ENCODE measurements around the gene JOSD2. TPM values are rescaled to one million over a fixed set of nuclear protein-coding genes. Genes with fewer than 3 reads are reported as not detected.
A peak's percentile ranks its signal among the peaks of the same experiment; 100 is the strongest.
"Not testable (repeated sequence)": the region's sequence is repeated elsewhere in the genome, so short reads cannot be mapped to it uniquely, and the experiment has no call there.

The JOSD2 gene
- total RNA-seq, 2 donors from 2014 or later: 27.5 to 31.7 TPM

- intact Hi-C loops (cut with DNase I): no loop called here
- DNase-seq (ENCODE audit: low spot score): peak; percentile 67
Measured at GRCh38 chr19:50482271-50482855, 28.6 kb downstream of the JOSD2 start.

- peak; percentile 77 for DNase-seq (ENCODE audit: low spot score)
Measured at GRCh38 chr19:50481351-50482149, 29.4 kb downstream of the JOSD2 start.

GRCh38 chr19:50480281-50481111, 30.5 kb downstream of the JOSD2 start:
- intact Hi-C loops (cut with DNase I): no loop called here
- peak; percentile 79 for DNase-seq (ENCODE audit: low spot score)

More at GRCh38 chr19:50481351-50482149, 29.4 kb downstream of the JOSD2 start:
- intact Hi-C loops (cut with DNase I): no loop called here

GRCh38 chr19:50479761-50480251, 31.2 kb downstream of the JOSD2 start:
- intact Hi-C loops (cut with DNase I): no loop called here
- DNase-seq (ENCODE audit: low spot score): peak; percentile 74

GRCh38 chr19:50478901-50479715, 31.9 kb downstream of the JOSD2 start:
- intact Hi-C loops (cut with DNase I): no loop called here
- DNase-seq (ENCODE audit: low spot score): peak; percentile 78

- intact Hi-C loops (cut with DNase I): no loop called here
- DNase-seq (ENCODE audit: low spot score): peak; percentile 76
Measured at GRCh38 chr19:50477751-50478515, 33.1 kb downstream of the JOSD2 start.

- intact Hi-C loops (cut with DNase I): no loop called here
Measured at GRCh38 chr19:50476907-50477238, 34.1 kb downstream of the JOSD2 start.

GRCh38 chr19:50476224-50476906, 34.6 kb downstream of the JOSD2 start, which contains the start of the genes EMC10 and GARIN5A:
EMC10 (plus strand) TSS chr19:50476507; CDS start chr19:50476545, 38 bp downstream.
GARIN5A (minus strand) TSS chr19:50476848; CDS start chr19:50476388, 460 bp downstream.
- peak; percentile 97 for DNase-seq (ENCODE audit: low spot score)
- intact Hi-C loops (cut with DNase I): no loop called here

More at GRCh38 chr19:50476907-50477238, 34.1 kb downstream of the JOSD2 start:
- DNase-seq (ENCODE audit: low spot score): no peak

GRCh38 chr19:50475736-50476223, 35.2 kb downstream of the JOSD2 start:
- intact Hi-C loops (cut with DNase I): no loop called here
- DNase-seq (ENCODE audit: low spot score): peak; percentile 80

GRCh38 chr19:50475101-50475568, 35.9 kb downstream of the JOSD2 start:
- intact Hi-C loops (cut with DNase I): no loop called here
- DNase-seq (ENCODE audit: low spot score): peak; percentile 76

GRCh38 chr19:50473336-50473735, 37.7 kb downstream of the JOSD2 start:
- DNase-seq (ENCODE audit: low spot score): not testable (repeated sequence)

GRCh38 chr19:50468818-50469217, 42.2 kb downstream of the JOSD2 start:
- intact Hi-C loops (cut with DNase I): no loop called here
- DNase-seq (ENCODE audit: low spot score): no peak

More at GRCh38 chr19:50473336-50473735, 37.7 kb downstream of the JOSD2 start:
- intact Hi-C loops (cut with DNase I): not testable (repeated sequence)

GRCh38 chr19:50467566-50467965, 43.4 kb downstream of the JOSD2 start:
- intact Hi-C loops (cut with DNase I): no loop called here
- DNase-seq (ENCODE audit: low spot score): no peak

GRCh38 chr19:50466706-50467039, 44.3 kb downstream of the JOSD2 start:
- no peak for DNase-seq (ENCODE audit: low spot score)
- intact Hi-C loops (cut with DNase I): no loop called here

- no peak for DNase-seq (ENCODE audit: low spot score)
- intact Hi-C loops (cut with DNase I): no loop called here
Measured at GRCh38 chr19:50465986-50466705, 44.8 kb downstream of the JOSD2 start.

- no peak for DNase-seq (ENCODE audit: low spot score)
Measured at GRCh38 chr19:50465000-50465399, 46.0 kb downstream of the JOSD2 start.

GRCh38 chr19:50464348-50464747, 46.6 kb downstream of the JOSD2 start:
- DNase-seq (ENCODE audit: low spot score): no peak
- intact Hi-C loops (cut with DNase I): no loop called here

More at GRCh38 chr19:50465000-50465399, 46.0 kb downstream of the JOSD2 start:
- intact Hi-C loops (cut with DNase I): no loop called here
